Activated CD8-positive, alpha-beta T cell treated with anti-CD3 and anti-CD28 coated beads, Interleukin-2, amount 10 ng/mL, durations not matched to agents 7 days and 5 days (primary cell): ENCODE data around the gene ZNF577. TPM values are rescaled to one million over a fixed set of nuclear protein-coding genes. Genes with fewer than 3 reads are reported as not detected.

Experiments
- ATAC-seq: fragments of 150-1000 bp; cut with Tn5 transposase; one replicate; pipeline ENCODE4 v1.10.0; 2021; ENCODE audit warnings: moderate library complexity
- CTCF ChIA-PET: fragments of 350-600 bp; sonication (Branson Sonifier 250); formaldehyde crosslinking; loops from one replicate; lab custom pipeline; 2021; ENCODE audit warnings: antibody characterized with exemption; lab: Charles Lee
- POLR2A ChIA-PET: fragments of 350-600 bp; sonication (Branson Sonifier 250); formaldehyde crosslinking; loops from one replicate; lab custom pipeline; 2021; ENCODE audit warnings: antibody characterized with exemption; lab: Charles Lee
- DNase-seq: peaks from one replicate; pipeline ENCODE4 v3.0.0-alpha.2; 2020
- H3K27ac Mint-ChIP-seq: one replicate; pipeline ENCODE4 v1.8.0; 2021; ENCODE audit warnings: mild to moderate bottlenecking, mixed read lengths
- H3K27me3 Mint-ChIP-seq: one replicate; pipeline ENCODE4 v1.8.0; 2021; ENCODE audit warnings: low read depth, mixed read lengths
- H3K36me3 Mint-ChIP-seq: one replicate; pipeline ENCODE4 v1.8.0; 2021; ENCODE audit warnings: low read depth, mixed read lengths
- H3K4me1 Mint-ChIP-seq: one replicate; pipeline ENCODE4 v1.8.0; 2021; ENCODE audit warnings: low read depth, mixed read lengths
- H3K4me3 Mint-ChIP-seq: one replicate; pipeline ENCODE4 v1.8.0; 2021; ENCODE audit warnings: mild to moderate bottlenecking, mixed read lengths
- H3K9me3 Mint-ChIP-seq: one replicate; pipeline ENCODE4 v1.8.0; 2022; ENCODE audit warnings: mixed read lengths; ENCODE audit not compliant: insufficient read depth
- total RNA-seq, 2 experiments: library from RNA; stranded (reverse); gene quantifications; one replicate each; pipeline ENCODE4 v1.2.3, GENCODE V29; 2021

The ZNF577 gene
- total RNA-seq, 2 experiments from 2014 or later: 6.0 to 7.6 TPM

DNA sequence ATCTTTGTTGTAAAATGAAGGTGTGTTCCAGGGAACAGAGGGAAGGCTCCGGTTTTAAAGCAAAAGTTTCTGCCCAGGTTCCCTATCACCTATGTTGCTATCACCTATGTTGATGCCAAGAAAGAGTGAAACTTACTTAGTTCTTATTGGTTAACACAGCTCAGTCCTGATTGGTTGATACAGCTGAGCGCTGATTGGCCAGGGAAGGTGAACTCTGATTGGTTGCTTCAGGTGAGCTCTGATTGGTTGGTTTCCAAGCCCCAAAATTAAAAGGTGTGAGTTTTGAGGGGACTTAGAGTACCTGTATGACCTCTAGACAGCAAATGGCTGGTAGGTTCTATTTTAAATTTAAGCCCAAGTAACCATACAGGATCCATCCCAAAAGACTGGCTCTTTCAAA, 50.6 kb downstream of the ZNF577 start:
- H3K36me3 Mint-ChIP-seq: peaks cover 4% of the 10 kb centered on the region
- no peak overlapping the region for H3K4me3 Mint-ChIP-seq
- DNase-seq: no peak
- H3K9me3 Mint-ChIP-seq: peaks cover 33% of the 10 kb centered on the region
- CTCF ChIA-PET: no interaction called here
- no peak overlapping the region for H3K27ac Mint-ChIP-seq
- ATAC-seq: no peak
- H3K27me3 Mint-ChIP-seq: no peaks in the 10 kb centered on the region
- H3K4me1 Mint-ChIP-seq: no peaks in the 10 kb centered on the region
- POLR2A ChIA-PET: no interaction called here

DNA sequence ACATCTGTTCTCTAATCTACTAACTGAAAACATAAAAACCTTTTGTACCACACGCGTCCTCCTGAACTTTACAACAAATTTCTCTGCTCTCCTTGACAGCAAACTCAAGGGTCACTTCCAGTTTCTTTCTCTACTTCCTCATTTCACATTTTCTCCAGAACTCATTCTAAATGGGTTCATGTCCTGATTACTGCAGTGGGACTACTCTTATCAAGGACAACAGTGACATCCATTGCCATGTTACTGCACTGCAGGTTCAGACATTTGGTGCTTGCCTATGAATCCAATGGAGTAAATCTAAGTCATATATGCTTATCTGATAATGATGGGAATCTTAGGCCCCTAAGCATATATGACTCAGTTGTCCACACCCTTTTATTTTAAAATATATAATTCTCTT, 57.5 kb downstream of the ZNF577 start:
- no peak overlapping the region for H3K4me3 Mint-ChIP-seq
- POLR2A ChIA-PET: no interaction called here

DNA sequence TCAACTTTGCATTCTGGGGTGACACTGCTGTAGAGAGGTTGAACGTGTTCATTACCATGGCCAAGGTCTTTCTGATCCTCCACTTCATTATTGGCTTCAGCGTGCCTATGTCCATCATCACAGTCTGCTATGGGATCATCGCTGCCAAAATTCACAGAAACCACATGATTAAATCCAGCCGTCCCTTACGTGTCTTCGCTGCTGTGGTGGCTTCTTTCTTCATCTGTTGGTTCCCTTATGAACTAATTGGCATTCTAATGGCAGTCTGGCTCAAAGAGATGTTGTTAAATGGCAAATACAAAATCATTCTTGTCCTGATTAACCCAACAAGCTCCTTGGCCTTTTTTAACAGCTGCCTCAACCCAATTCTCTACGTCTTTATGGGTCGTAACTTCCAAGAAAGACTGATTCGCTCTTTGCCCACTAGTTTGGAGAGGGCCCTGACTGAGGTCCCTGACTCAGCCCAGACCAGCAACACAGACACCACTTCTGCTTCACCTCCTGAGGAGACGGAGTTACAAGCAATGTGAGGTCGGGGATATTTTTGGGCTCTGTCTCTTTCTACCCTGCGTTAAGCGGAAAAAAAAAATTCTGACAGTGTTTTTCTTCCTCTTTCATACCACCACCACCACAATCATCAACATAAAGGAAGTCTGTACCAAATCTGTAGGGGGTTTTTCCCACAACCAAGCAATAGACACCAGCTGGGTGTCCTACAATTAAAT, 63.3 kb downstream of the ZNF577 start:
- ChIA-PET CTCF (no interaction called here), POLR2A (no interaction called here)
- Mint-ChIP-seq H3K27ac (no peak overlapping the region), H3K9me3 (peaks cover 23% of the 10 kb centered on the region), H3K27me3 (no peaks in the 10 kb centered on the region), H3K4me1 (no peaks in the 10 kb centered on the region), H3K4me3 (no peak overlapping the region), H3K36me3 (no peaks in the 10 kb centered on the region)
- no peak for ATAC-seq
- no peak for DNase-seq

More for the DNA sequence above, 57.5 kb downstream of the ZNF577 start:
- ATAC-seq: no peak
- H3K4me1 Mint-ChIP-seq: no peaks in the 10 kb centered on the region
- H3K36me3 Mint-ChIP-seq: no peaks in the 10 kb centered on the region
- CTCF ChIA-PET: no interaction called here
- H3K27ac Mint-ChIP-seq: no peak overlapping the region
- no peak for DNase-seq
- H3K27me3 Mint-ChIP-seq: no peaks in the 10 kb centered on the region
- H3K9me3 Mint-ChIP-seq: peaks cover 26% of the 10 kb centered on the region

DNA sequence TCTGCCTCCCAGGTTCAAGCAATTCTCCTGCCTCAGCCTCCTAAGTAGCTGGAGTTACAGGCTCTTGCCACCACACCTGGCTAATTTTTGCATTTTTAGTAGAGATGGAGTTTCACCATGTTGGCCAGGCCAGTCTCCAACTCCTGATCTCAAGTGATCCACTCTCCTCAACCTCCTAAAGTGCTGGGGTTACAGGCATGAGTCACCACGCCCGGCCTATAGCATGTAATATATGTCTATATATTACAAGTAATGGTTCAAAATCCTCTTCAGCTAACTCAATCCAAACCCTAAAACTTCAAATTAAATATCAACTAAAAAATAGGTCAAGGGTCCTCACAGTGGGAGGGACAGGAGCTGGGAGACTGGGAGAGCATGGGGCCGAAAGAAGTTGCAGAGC, 64.8 kb downstream of the ZNF577 start:
- Mint-ChIP-seq H3K27me3 (no peaks in the 10 kb centered on the region), H3K4me1 (no peaks in the 10 kb centered on the region), H3K9me3 (peaks cover 25% of the 10 kb centered on the region), H3K36me3 (no peaks in the 10 kb centered on the region), H3K27ac (no peak overlapping the region), H3K4me3 (no peak overlapping the region)
- ATAC-seq (no peak), DNase-seq (no peak)
- ChIA-PET POLR2A (no interaction called here), CTCF (no interaction called here)

DNA sequence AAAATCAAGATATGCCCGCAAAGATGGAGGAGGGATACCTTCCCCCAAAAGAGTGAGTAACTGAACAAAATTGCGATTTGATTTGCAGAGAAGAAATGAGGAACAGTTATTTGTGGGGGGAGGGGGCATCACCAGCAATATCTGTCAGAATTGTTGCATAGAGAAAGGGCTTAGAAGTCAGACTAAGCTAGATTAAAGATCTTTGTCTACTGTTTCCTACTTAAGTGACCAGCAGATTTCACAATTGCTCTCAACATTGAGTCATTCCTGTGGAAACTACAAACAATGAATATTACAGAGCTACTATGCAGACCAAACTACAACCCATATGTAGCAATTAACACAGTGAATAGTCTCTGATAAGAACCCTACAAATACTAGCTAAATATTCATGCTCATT, 65.4 kb downstream of the ZNF577 start:
- H3K4me3 Mint-ChIP-seq: no peak overlapping the region
- no peaks in the 10 kb centered on the region for H3K4me1 Mint-ChIP-seq
- ATAC-seq (no peak), DNase-seq (no peak)
- no peak overlapping the region for H3K27ac Mint-ChIP-seq
- ChIA-PET POLR2A (no interaction called here), CTCF (no interaction called here)
- H3K27me3 Mint-ChIP-seq: no peaks in the 10 kb centered on the region
- peaks cover 24% of the 10 kb centered on the region for H3K9me3 Mint-ChIP-seq
- no peaks in the 10 kb centered on the region for H3K36me3 Mint-ChIP-seq

DNA sequence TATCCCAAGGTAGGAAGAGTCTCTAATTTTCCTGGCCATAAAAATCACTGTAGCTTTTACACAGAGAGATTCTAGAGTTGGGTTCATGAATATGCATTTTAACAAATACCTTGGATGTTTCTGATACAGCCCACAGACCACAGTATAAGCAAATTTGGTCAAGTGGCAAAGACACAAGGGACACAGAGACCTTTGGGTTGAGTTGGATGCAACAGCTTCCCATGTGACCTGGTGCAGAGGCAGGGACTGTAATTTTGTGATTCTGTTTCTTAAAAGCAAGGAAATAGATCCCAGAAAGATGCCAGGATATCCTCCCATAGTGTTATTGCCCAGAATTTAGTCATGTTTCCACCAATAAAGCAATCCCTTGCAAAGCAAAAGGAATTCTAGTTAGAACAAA, 65.8 kb downstream of the ZNF577 start:
- no peak overlapping the region for H3K27ac Mint-ChIP-seq
- H3K4me1 Mint-ChIP-seq: no peaks in the 10 kb centered on the region
- no peak for ATAC-seq
- POLR2A ChIA-PET: no interaction called here
- peaks cover 21% of the 10 kb centered on the region for H3K9me3 Mint-ChIP-seq
- DNase-seq: no peak
- no peak overlapping the region for H3K4me3 Mint-ChIP-seq
- CTCF ChIA-PET: no interaction called here
- H3K27me3 Mint-ChIP-seq: no peaks in the 10 kb centered on the region
- no peaks in the 10 kb centered on the region for H3K36me3 Mint-ChIP-seq

DNA sequence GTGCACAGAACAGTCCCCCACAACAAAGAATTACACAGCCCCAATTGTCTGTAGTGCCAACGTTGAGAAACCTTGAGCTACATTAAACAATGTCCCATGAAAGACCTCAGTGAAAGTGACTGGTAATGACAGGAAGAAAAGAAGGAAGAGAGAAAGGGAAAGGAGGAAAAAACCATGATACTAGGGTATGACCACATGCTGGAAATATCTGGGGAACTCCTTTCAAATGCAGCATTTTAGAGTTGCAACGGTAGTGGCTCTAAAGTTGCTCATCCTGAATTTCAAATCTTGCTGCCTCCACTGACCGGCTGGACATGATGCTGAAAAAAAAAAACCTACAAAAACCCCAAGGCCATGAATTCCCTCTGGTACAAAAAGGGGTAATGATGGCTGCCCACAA, 66.3 kb downstream of the ZNF577 start:
- CTCF ChIA-PET: no interaction called here
- H3K4me1 Mint-ChIP-seq: no peaks in the 10 kb centered on the region

More for the DNA sequence above, 66.3 kb downstream of the ZNF577 start:
- ATAC-seq (no peak), DNase-seq (no peak)
- no peak overlapping the region for H3K27ac Mint-ChIP-seq
- H3K9me3 Mint-ChIP-seq: peaks cover 21% of the 10 kb centered on the region
- POLR2A ChIA-PET: no interaction called here
- H3K27me3 Mint-ChIP-seq: no peaks in the 10 kb centered on the region
- no peaks in the 10 kb centered on the region for H3K36me3 Mint-ChIP-seq
- H3K4me3 Mint-ChIP-seq: no peak overlapping the region

Other genes starting within 250 kb of the ZNF577 start
- not detected for gene SIGLEC14, start 241.1 kb downstream of the ZNF577 start, total RNA-seq
- gene SPACA6, start 194.6 kb downstream of the ZNF577 start, total RNA-seq: 1 to 10 TPM; 1.2 to 2.2 TPM
- not detected for gene HAS1, start 164.0 kb downstream of the ZNF577 start, total RNA-seq
- gene FPR1, start 136.1 kb downstream of the ZNF577 start, total RNA-seq: not detected
- not detected for gene FPR2, start 126.8 kb downstream of the ZNF577 start, total RNA-seq
- not detected for gene FPR3, start 92.8 kb downstream of the ZNF577 start, total RNA-seq
- gene ZNF649, start 17.1 kb upstream of the ZNF577 start, total RNA-seq: 10 to 100 TPM; 10.9 to 11.2 TPM
- gene ZNF613, start 39.5 kb upstream of the ZNF577 start, total RNA-seq: 1 to 10 TPM; 6.3 to 8.2 TPM
- 10 to 100 TPM; 11.8 to 13.7 TPM for gene ZNF350, start 98.9 kb upstream of the ZNF577 start, total RNA-seq
- 1 to 10 TPM; 7.8 to 8.6 TPM for gene ZNF615, start 120.3 kb upstream of the ZNF577 start, total RNA-seq
- gene ZNF614, start 140.4 kb upstream of the ZNF577 start, total RNA-seq: 10 to 100 TPM in 1 of 2 experiments, 1 to 10 TPM in 1; 9.8 to 11.7 TPM
- 10 to 100 TPM; 15.6 to 16.0 TPM for gene ZNF432, start 160.9 kb upstream of the ZNF577 start, total RNA-seq
- gene ZNF841, start 207.8 kb upstream of the ZNF577 start, total RNA-seq: 10 to 100 TPM; 26.2 to 28.0 TPM